Neural cell (in vitro differentiated cells): ENCODE measurements around the gene GRAMD4. TPM values are rescaled to one million over a fixed set of nuclear protein-coding genes. Genes with fewer than 3 reads are reported as not detected.

Experiments
- H2AFZ ChIP-seq: fragments of 200-600, 300-800 bp; sonication (generic), shearing (Covaris generic); 2 replicates; pipeline ENCODE4 v1.6.0; 2014; ENCODE audit warnings: low read depth, mild to moderate bottlenecking, antibody characterized with exemption, low read length, moderate library complexity
- H3F3A ChIP-seq: fragments of 200-600 bp; shearing (Covaris generic); 2 replicates; pipeline ENCODE4 v1.6.1; 2016; ENCODE audit warnings: mild to moderate bottlenecking, moderate library complexity, mixed read lengths, antibody characterized with exemption, low read length; ENCODE audit not compliant: insufficient read depth, poor library complexity, severe bottlenecking
- H3K27ac ChIP-seq: fragments of 200-600, 300-800 bp; sonication (generic), shearing (Covaris generic); 2 replicates; pipeline ENCODE4 v1.5.1; 2014; ENCODE audit warnings: mild to moderate bottlenecking, low read length, moderate library complexity
- H3K27me3 ChIP-seq: fragments of 300-800, 200-600 bp; sonication (generic), shearing (Covaris generic); 2 replicates; pipeline ENCODE4 v1.6.0; 2014; ENCODE audit warnings: mild to moderate bottlenecking, low read depth, low read length, moderate library complexity; ENCODE audit not compliant: insufficient read depth
- H3K36me3 ChIP-seq: fragments of 300-800, 200-600 bp; sonication (generic), shearing (Covaris generic); 2 replicates; pipeline ENCODE4 v1.5.1; 2014; ENCODE audit warnings: mild to moderate bottlenecking, antibody characterized with exemption, low read length, moderate library complexity; ENCODE audit not compliant: insufficient read depth
- H3K4me2 ChIP-seq: fragments of 300-800, 200-600 bp; sonication (generic), shearing (Covaris generic); 2 replicates; pipeline ENCODE4 v1.6.0; 2014; ENCODE audit warnings: mild to moderate bottlenecking, low read length
- H3K4me3 ChIP-seq: fragments of 300-800, 200-600 bp; sonication (generic), shearing (Covaris generic); 2 replicates; pipeline ENCODE4 v1.5.1; 2014; ENCODE audit warnings: mild to moderate bottlenecking, low read length, moderate library complexity
- H3K79me2 ChIP-seq: fragments of 200-600 bp; shearing (Covaris generic); replicated peaks from 2 replicates; pipeline ENCODE4 v1.6.0; 2014; ENCODE audit warnings: mild to moderate bottlenecking, low read length, moderate library complexity; ENCODE audit not compliant: insufficient read depth
- H3K9ac ChIP-seq: fragments of 300-800, 200-600 bp; sonication (generic), shearing (Covaris generic); 2 replicates; pipeline ENCODE4 v1.6.1; 2016; ENCODE audit warnings: mild to moderate bottlenecking, low read length, mixed read lengths
- H3K9me2 ChIP-seq: fragments of 200-600 bp; shearing (Covaris generic); 2 replicates; pipeline ENCODE4 v1.6.1; 2016; ENCODE audit warnings: mild to moderate bottlenecking, low read length, mixed read lengths; ENCODE audit not compliant: insufficient read depth
- H3K9me3 ChIP-seq: fragments of 200-600, 300-800 bp; sonication (generic), shearing (Covaris generic); 2 replicates; pipeline ENCODE4 v1.6.1; 2016; ENCODE audit warnings: mild to moderate bottlenecking, mixed run types, low read length, moderate library complexity, mixed read lengths
- H4K20me1 ChIP-seq: fragments of 200-600 bp; shearing (Covaris generic); 2 replicates; pipeline ENCODE4 v1.6.1; 2016; ENCODE audit warnings: mild to moderate bottlenecking, mixed run types; ENCODE audit not compliant: insufficient read depth
- EP300 ChIP-seq: fragments of 450-650 bp; conservative IDR thresholded peaks from 2 replicates; pipeline ENCODE4 v1.6.1; 2014; ENCODE audit warnings: antibody characterized with exemption, mild to moderate bottlenecking, moderate library complexity; ENCODE audit not compliant: poor library complexity, severe bottlenecking
- EZH2 ChIP-seq: fragments of 200-600, 300-800 bp; shearing (Covaris generic), sonication (generic); IDR thresholded peaks from 2 replicates; pipeline ENCODE4 v1.6.1; 2014; ENCODE audit warnings: antibody characterized with exemption, low read length, borderline replicate concordance, mild to moderate bottlenecking; ENCODE audit not compliant: insufficient read depth, poor library complexity, severe bottlenecking
- MXI1 ChIP-seq: fragments of 450-650 bp; conservative IDR thresholded peaks from 2 replicates; pipeline ENCODE4 v1.6.1; 2014; ENCODE audit warnings: antibody characterized with exemption, mild to moderate bottlenecking; ENCODE audit not compliant: poor library complexity, severe bottlenecking
- POLR2AphosphoS5 ChIP-seq: IDR thresholded peaks from 2 replicates; pipeline ENCODE4 v1.6.1; 2012
- RAD21 ChIP-seq: fragments of 450-650 bp; conservative IDR thresholded peaks from 2 replicates; pipeline ENCODE4 v1.6.1; 2014; ENCODE audit warnings: antibody characterized with exemption, mild to moderate bottlenecking, moderate library complexity
- REST ChIP-seq: IDR thresholded peaks from 2 replicates; pipeline ENCODE4 v1.6.1; 2012; ENCODE audit warnings: borderline replicate concordance
- SMC3 ChIP-seq: fragments of 450-650 bp; conservative IDR thresholded peaks from 2 replicates; pipeline ENCODE4 v1.6.1; 2014; ENCODE audit warnings: antibody characterized with exemption, mild to moderate bottlenecking, moderate library complexity; ENCODE audit not compliant: poor library complexity
- TAF1 ChIP-seq: IDR thresholded peaks from 2 replicates; pipeline ENCODE4 v1.6.1; 2012; ENCODE audit warnings: low read depth
- polyA plus RNA-seq: library from polyadenylated mRNA; depleted of rRNA; stranded (reverse); fragments of >200 nt; gene quantifications from 2 replicates; pipeline ENCODE4 v1.2.3, GENCODE V29; 2014
- TF ChIP-seq, protein P1 (sequence below): fragments of 450-650 bp; IDR thresholded peaks from 2 replicates; pipeline ENCODE4 v1.5.1; 2014; ENCODE audit warnings: antibody characterized with exemption, mild to moderate bottlenecking, moderate library complexity; ENCODE audit not compliant: poor library complexity, severe bottlenecking

GRAMD4 gene
- polyA plus RNA-seq, 1 donor from 2014 or later: 35.6 TPM

- TF ChIP-seq, protein P1, sequence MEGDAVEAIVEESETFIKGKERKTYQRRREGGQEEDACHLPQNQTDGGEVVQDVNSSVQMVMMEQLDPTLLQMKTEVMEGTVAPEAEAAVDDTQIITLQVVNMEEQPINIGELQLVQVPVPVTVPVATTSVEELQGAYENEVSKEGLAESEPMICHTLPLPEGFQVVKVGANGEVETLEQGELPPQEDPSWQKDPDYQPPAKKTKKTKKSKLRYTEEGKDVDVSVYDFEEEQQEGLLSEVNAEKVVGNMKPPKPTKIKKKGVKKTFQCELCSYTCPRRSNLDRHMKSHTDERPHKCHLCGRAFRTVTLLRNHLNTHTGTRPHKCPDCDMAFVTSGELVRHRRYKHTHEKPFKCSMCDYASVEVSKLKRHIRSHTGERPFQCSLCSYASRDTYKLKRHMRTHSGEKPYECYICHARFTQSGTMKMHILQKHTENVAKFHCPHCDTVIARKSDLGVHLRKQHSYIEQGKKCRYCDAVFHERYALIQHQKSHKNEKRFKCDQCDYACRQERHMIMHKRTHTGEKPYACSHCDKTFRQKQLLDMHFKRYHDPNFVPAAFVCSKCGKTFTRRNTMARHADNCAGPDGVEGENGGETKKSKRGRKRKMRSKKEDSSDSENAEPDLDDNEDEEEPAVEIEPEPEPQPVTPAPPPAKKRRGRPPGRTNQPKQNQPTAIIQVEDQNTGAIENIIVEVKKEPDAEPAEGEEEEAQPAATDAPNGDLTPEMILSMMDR: no peak
- TF ChIP-seq EZH2 (no peak), POLR2AphosphoS5 (no peak), RAD21 (no peak), TAF1 (no peak), EP300 (no peak), REST (no peak), MXI1 (no peak), SMC3 (no peak)
- H3F3A ChIP-seq: no peaks in the 10 kb centered on the region
- peak overlapping the region; percentile 95 for H3K4me3 ChIP-seq
- peak overlapping the region; percentile 75 for H3K4me2 ChIP-seq
- H3K79me2 ChIP-seq: peaks cover 7% of the 10 kb centered on the region
- H3K27me3 ChIP-seq: peaks cover 16% of the 10 kb centered on the region
- no peak overlapping the region for H2AFZ ChIP-seq
- no peaks in the 10 kb centered on the region for H4K20me1 ChIP-seq
- H3K9me3 ChIP-seq: no peaks in the 10 kb centered on the region
- H3K9ac ChIP-seq: peak overlapping the region; percentile 79
- no peaks in the 10 kb centered on the region for H3K36me3 ChIP-seq
- H3K9me2 ChIP-seq: no peaks in the 10 kb centered on the region
- H3K27ac ChIP-seq: no peak overlapping the region
Measured at GRCh38 chr22:46577368-46578249, 42.6 kb upstream of the GRAMD4 start.

- Histone ChIP-seq H3K9me2 (no peaks in the 10 kb centered on the region), H3K4me2 (peak overlapping the region; percentile 75), H2AFZ (no peak overlapping the region), H3K9me3 (no peaks in the 10 kb centered on the region), H3K79me2 (peaks cover 7% of the 10 kb centered on the region), H3K9ac (peak overlapping the region; percentile 79), H3K27me3 (peaks cover 16% of the 10 kb centered on the region), H3F3A (no peaks in the 10 kb centered on the region), H3K4me3 (peak overlapping the region; percentile 95), H3K27ac (no peak overlapping the region), H3K36me3 (no peaks in the 10 kb centered on the region), H4K20me1 (no peaks in the 10 kb centered on the region)
- TF ChIP-seq SMC3 (no peak), RAD21 (no peak), EZH2 (no peak), EP300 (no peak), POLR2AphosphoS5 (no peak), REST (no peak), MXI1 (no peak), TAF1 (no peak)
- TF ChIP-seq, protein P1: no peak
Measured at GRCh38 chr22:46578251-46578823, 41.8 kb upstream of the GRAMD4 start.
